GM19467 (cell line): ENCODE measurements around the gene SAMD14.

Source experiments
- ATAC-seq: cut with Tn5 transposase; IDR thresholded peaks from one replicate; pipeline ENCODE4 v1.9.1; 2021; ENCODE audit warnings: mild to moderate bottlenecking, moderate library complexity; ENCODE audit not compliant: unreplicated experiment

Gene SAMD14

GRCh38 chr17:50165466-50165865 lies 35.5 kb upstream of the SAMD14 start:
- no peak for ATAC-seq

- no peak for ATAC-seq
Observed at GRCh38 chr17:50165066-50165465, 35.1 kb upstream of the SAMD14 start.

- no peak for ATAC-seq
Observed at GRCh38 chr17:50164697-50164988, 34.7 kb upstream of the SAMD14 start.

GRCh38 chr17:50163843-50164696 lies 34.1 kb upstream of the SAMD14 start:
- no peak for ATAC-seq

GRCh38 chr17:50162466-50163254 lies 32.7 kb upstream of the SAMD14 start:
- no peak for ATAC-seq

- ATAC-seq: no peak
Observed at GRCh38 chr17:50161911-50162288, 31.9 kb upstream of the SAMD14 start.

GRCh38 chr17:50161023-50161910 lies 31.3 kb upstream of the SAMD14 start:
- peak; percentile 82 for ATAC-seq

- ATAC-seq: no peak
Observed at GRCh38 chr17:50157891-50158290, 27.9 kb upstream of the SAMD14 start.

GRCh38 chr17:50155115-50155819 lies 25.3 kb upstream of the SAMD14 start:
- no peak for ATAC-seq

GRCh38 chr17:50154604-50155003 lies 24.6 kb upstream of the SAMD14 start:
- ATAC-seq: no peak

- ATAC-seq: no peak
Observed at GRCh38 chr17:50153650-50154575, 24.0 kb upstream of the SAMD14 start.

GRCh38 chr17:50152736-50153135 lies 22.8 kb upstream of the SAMD14 start:
- no peak for ATAC-seq

- no peak for ATAC-seq
Observed at GRCh38 chr17:50151937-50152547, 22.1 kb upstream of the SAMD14 start.

- peak; percentile 36 for ATAC-seq
Observed at GRCh38 chr17:50151041-50151936, 21.3 kb upstream of the SAMD14 start.

GRCh38 chr17:50150354-50151040 lies 20.5 kb upstream of the SAMD14 start, which contains the start of gene PPP1R9B:
TSS of gene PPP1R9B (minus strand) at chr17:50150677. CDS start at chr17:50150513, 164 bp downstream.
- ATAC-seq: no peak

- ATAC-seq: no peak
Observed at GRCh38 chr17:50149417-50150353, 19.7 kb upstream of the SAMD14 start.

GRCh38 chr17:50149091-50149416 lies 19.1 kb upstream of the SAMD14 start:
- no peak for ATAC-seq
